Neural progenitor cell (in vitro differentiated cells): ENCODE measurements around the gene FSCN2. TPM values are rescaled to one million over a fixed set of nuclear protein-coding genes. Genes with fewer than 3 reads are reported as not detected.

Experiments used
- DNase-seq: peaks from one replicate; pipeline ENCODE4 v3.0.0-alpha.2; 2016; ENCODE audit warnings: low spot score
- H2AFZ ChIP-seq: fragments of 200-600 bp; sonication (generic); replicated peaks from 2 replicates; pipeline ENCODE4 v1.6.1; 2016; ENCODE audit warnings: antibody characterized with exemption
- H3F3A ChIP-seq: fragments of 200-600 bp; sonication (generic); 2 replicates; pipeline ENCODE4 v1.6.1; 2016; ENCODE audit warnings: antibody characterized with exemption, low read depth
- H3K27ac ChIP-seq: fragments of 200-600 bp; sonication (generic); 2 replicates; pipeline ENCODE4 v1.5.1; 2016; ENCODE audit warnings: mild to moderate bottlenecking
- H3K27me3 ChIP-seq: fragments of 200-600 bp; sonication (generic); 2 replicates; pipeline ENCODE4 v1.6.1; 2016; ENCODE audit warnings: mild to moderate bottlenecking, moderate library complexity
- H3K36me3 ChIP-seq: fragments of 200-600 bp; sonication (generic); 2 replicates; pipeline ENCODE4 v1.5.1; 2016
- H3K4me1 ChIP-seq: fragments of 200-600 bp; sonication (generic); 2 replicates; pipeline ENCODE4 v1.6.1; 2016; ENCODE audit warnings: mixed run types
- H3K4me2 ChIP-seq: fragments of 200-600 bp; sonication (generic); 2 replicates; pipeline ENCODE4 v1.6.1; 2016
- H3K4me3 ChIP-seq: fragments of 200-600 bp; sonication (generic); 2 replicates; pipeline ENCODE4 v1.5.1; 2016
- H3K79me2 ChIP-seq: fragments of 200-600 bp; sonication (generic); 2 replicates; pipeline ENCODE4 v1.6.1; 2016; ENCODE audit warnings: low read depth
- H3K9ac ChIP-seq: fragments of 200-600 bp; sonication (generic); 2 replicates; pipeline ENCODE4 v1.6.1; 2016
- H3K9me3 ChIP-seq: fragments of 200-600 bp; sonication (generic); 2 replicates; pipeline ENCODE4 v1.5.1; 2016; ENCODE audit warnings: low read depth
- H4K20me1 ChIP-seq: fragments of 200-600 bp; sonication (generic); 2 replicates; pipeline ENCODE4 v1.6.1; 2016; ENCODE audit warnings: low read depth
- H3K27ac Mint-ChIP-seq: 3 replicates; pipeline ENCODE4 v1.8.0; 2021; ENCODE audit warnings: mixed read lengths
- H3K27me3 Mint-ChIP-seq: 2 replicates; pipeline ENCODE4 v1.8.0; 2022; ENCODE audit warnings: low read depth, mild to moderate bottlenecking, inconsistent platforms, moderate library complexity, mixed read lengths; ENCODE audit not compliant: insufficient read depth
- H3K36me3 Mint-ChIP-seq: 3 replicates; pipeline ENCODE4 v1.8.0; 2021; ENCODE audit warnings: mixed read lengths
- H3K4me1 Mint-ChIP-seq: 3 replicates; pipeline ENCODE4 v1.8.0; 2021; ENCODE audit warnings: mixed read lengths
- H3K4me3 Mint-ChIP-seq: 3 replicates; pipeline ENCODE4 v1.8.0; 2021; ENCODE audit warnings: mild to moderate bottlenecking, moderate library complexity, mixed read lengths
- H3K9me3 Mint-ChIP-seq: 3 replicates; pipeline ENCODE4 v1.8.0; 2020; ENCODE audit warnings: mixed read lengths
- EZH2 ChIP-seq: fragments of 200-600 bp; sonication (generic); IDR thresholded peaks from 2 replicates; pipeline ENCODE4 v1.6.1; 2017; ENCODE audit warnings: antibody characterized with exemption, mild to moderate bottlenecking, moderate library complexity
- EZH2phosphoT487 ChIP-seq: fragments of 200-600 bp; sonication (generic); IDR thresholded peaks from 2 replicates; pipeline ENCODE4 v1.6.1; 2017; ENCODE audit warnings: antibody characterized with exemption
- total RNA-seq: library from RNA; depleted of rRNA; stranded (reverse); fragments of >200 nt; gene quantifications from 2 replicates; pipeline ENCODE4 v1.2.3, GENCODE V29; 2015; ENCODE audit warnings: low replicate concordance
- TF ChIP-seq, protein P1 (sequence below): fragments of 200-600 bp; sonication (generic); IDR thresholded peaks from 2 replicates; pipeline ENCODE4 v1.5.1; 2017; ENCODE audit warnings: antibody characterized with exemption, mild to moderate bottlenecking

Gene FSCN2
- total RNA-seq, 1 donor from 2014 or later, result not detected

DNA sequence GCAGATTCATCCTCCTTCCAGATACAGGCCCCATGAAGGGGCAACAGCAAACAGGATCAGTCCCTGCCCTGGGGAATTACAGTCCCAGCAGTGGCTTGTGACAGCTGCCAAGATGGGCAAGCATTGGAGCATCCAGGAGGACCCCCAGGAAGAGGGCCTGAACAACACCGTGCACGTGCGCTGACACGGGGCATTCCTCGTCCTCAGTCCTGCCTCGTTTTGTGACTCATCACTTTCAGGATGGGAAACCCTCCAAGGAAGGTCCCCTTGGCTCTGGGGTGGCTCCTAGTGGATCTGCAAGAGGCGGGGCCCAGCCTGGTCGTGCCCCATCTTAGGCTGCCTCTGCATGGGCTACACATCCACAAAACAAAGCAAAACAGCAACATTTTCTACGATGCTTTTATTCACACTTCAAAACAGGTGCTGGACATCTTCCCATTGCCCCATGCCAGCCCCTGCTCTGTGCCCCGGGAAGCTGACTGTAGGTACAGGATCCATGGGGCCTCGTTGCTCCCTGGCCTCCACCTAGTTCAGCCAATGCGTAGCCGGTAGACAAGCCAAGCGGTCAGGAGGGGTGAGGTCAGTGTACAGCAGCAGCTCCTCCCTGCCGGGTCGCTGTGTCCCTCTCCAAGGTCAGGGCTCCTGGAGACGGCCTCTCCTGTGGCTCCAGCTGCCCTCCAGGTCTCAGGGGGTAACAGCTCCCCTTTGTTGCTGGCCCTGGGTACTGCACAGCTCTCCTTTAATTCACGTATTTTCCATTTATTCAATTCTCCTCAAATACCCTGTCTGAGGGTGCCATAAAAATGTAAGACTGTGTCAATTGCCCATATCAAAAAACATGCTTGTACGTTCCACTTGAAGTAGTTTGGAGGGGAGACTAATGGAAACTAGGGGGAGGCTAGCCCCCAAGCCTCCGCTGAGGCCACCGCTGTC is 47.8 kb upstream of the FSCN2 start:
- Histone ChIP-seq H4K20me1 (no peaks in the 10 kb centered on the region), H3K4me3 (no peak overlapping the region), H3K27ac (no peak overlapping the region), H2AFZ (no peak overlapping the region), H3K79me2 (no peaks in the 10 kb centered on the region), H3K9me3 (no peaks in the 10 kb centered on the region), H3K4me1 (peaks cover 10% of the 10 kb centered on the region), H3F3A (peaks cover 12% of the 10 kb centered on the region), H3K36me3 (no peaks in the 10 kb centered on the region), H3K9ac (no peak overlapping the region), H3K27me3 (peaks cover 50% of the 10 kb centered on the region), H3K4me2 (no peak overlapping the region)
- H3K27me3 Mint-ChIP-seq, result peaks cover 19% of the 10 kb centered on the region
- H3K36me3 Mint-ChIP-seq, result no peaks in the 10 kb centered on the region
- H3K4me1 Mint-ChIP-seq, result peaks cover 58% of the 10 kb centered on the region
- DNase-seq, result no peak
- peak overlapping the region; percentile 21 for H3K27ac Mint-ChIP-seq
- H3K9me3 Mint-ChIP-seq, result peaks cover 3% of the 10 kb centered on the region
- peak overlapping the region; percentile 60 for H3K4me3 Mint-ChIP-seq
- TF ChIP-seq EZH2 (no peak), EZH2phosphoT487 (no peak)
- TF ChIP-seq, protein P1, sequence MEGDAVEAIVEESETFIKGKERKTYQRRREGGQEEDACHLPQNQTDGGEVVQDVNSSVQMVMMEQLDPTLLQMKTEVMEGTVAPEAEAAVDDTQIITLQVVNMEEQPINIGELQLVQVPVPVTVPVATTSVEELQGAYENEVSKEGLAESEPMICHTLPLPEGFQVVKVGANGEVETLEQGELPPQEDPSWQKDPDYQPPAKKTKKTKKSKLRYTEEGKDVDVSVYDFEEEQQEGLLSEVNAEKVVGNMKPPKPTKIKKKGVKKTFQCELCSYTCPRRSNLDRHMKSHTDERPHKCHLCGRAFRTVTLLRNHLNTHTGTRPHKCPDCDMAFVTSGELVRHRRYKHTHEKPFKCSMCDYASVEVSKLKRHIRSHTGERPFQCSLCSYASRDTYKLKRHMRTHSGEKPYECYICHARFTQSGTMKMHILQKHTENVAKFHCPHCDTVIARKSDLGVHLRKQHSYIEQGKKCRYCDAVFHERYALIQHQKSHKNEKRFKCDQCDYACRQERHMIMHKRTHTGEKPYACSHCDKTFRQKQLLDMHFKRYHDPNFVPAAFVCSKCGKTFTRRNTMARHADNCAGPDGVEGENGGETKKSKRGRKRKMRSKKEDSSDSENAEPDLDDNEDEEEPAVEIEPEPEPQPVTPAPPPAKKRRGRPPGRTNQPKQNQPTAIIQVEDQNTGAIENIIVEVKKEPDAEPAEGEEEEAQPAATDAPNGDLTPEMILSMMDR, result no peak

DNA sequence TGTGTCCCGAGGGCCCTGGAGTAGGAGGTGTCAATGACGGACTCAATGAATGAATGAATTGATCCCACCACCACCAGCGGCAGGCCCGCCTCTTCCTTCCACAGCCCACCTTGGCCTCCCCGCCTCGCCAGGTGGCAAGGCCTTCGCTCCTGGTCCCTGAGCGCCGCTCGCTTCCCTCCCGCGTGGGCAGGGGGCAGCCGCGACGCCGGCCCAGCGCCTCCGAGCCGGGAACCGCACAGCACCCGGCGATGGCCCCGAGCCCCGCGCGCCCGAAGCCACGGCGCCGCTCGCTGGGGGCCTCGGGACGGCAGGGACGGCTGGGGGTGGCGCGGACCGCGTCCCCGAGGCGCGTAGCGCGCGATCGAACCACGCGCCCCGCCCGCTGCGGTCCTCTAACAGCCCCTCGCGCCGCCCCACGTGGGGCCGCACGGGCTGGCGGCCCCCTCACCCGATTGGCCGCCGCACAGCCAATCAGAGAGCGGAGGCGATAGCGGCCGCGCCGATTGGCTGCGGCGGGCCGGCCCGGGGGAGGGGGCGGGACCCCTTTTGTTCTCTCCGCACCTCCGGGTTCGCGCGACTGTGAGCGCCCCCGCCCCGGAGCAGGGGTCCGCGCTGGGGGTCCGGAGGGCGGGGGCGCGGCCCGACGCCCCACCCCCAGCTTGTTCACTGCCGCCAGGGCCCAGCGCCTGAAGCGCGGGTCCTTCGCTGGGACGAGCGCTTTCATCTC is 46.9 kb upstream of the FSCN2 start:
- H3K9me3 ChIP-seq, result no peaks in the 10 kb centered on the region
- peaks cover 10% of the 10 kb centered on the region for H3K4me1 ChIP-seq
- H3K4me2 ChIP-seq, result peak overlapping the region; percentile 73
- DNase-seq, result peak; percentile 87
- Mint-ChIP-seq H3K4me1 (peaks cover 59% of the 10 kb centered on the region), H3K27me3 (peaks cover 24% of the 10 kb centered on the region), H3K36me3 (no peaks in the 10 kb centered on the region), H3K9me3 (peaks cover 3% of the 10 kb centered on the region), H3K27ac (no peak overlapping the region), H3K4me3 (peak overlapping the region; percentile 77)
- no peaks in the 10 kb centered on the region for H3K36me3 ChIP-seq
- no peak overlapping the region for H3K9ac ChIP-seq
- H3F3A ChIP-seq, result peaks cover 16% of the 10 kb centered on the region
- H3K79me2 ChIP-seq, result no peaks in the 10 kb centered on the region
- peak overlapping the region; percentile 36 for H3K4me3 ChIP-seq
- H4K20me1 ChIP-seq, result no peaks in the 10 kb centered on the region
- H3K27me3 ChIP-seq, result peaks cover 58% of the 10 kb centered on the region
- no peak overlapping the region for H2AFZ ChIP-seq
- TF ChIP-seq, protein P1, result no peak
- TF ChIP-seq EZH2phosphoT487, result no peak
- no peak for TF ChIP-seq EZH2
- H3K27ac ChIP-seq, result no peak overlapping the region

DNA sequence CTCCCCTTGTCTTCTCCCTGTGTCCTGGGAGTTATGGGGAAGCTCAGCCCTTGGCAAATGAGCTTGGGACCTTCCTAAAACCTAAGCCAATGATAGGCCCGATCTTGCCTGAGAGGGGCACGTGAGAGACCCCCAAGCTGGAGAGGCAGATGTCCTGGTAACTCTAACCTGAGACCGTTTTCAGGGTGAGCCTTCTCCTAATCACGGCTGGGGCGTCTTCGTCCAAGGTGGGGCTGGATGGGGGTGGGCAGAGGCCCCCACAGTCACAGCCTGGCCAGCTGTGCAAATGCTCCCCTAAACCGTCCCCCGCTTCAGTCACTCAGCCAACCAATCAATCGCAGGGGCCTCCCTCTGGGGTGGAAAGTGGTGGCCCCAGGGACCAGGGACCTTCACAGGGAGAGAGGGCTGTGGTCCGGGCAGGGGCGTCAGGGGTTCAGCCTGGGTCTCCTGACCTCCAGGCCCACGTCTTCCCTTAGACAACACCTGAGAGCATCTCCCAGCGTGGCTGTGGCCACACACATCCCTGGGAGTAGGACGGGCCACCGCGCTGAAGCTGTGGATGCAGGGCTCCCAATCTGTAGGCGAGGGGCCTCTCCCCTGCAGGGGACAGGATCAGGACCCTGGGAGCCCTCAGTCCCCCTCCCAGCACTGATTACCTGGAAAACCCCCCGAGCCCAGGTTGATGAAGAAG is 46.2 kb upstream of the FSCN2 start:
- H3K4me3 Mint-ChIP-seq, result peak overlapping the region; percentile 77
- DNase-seq, result no peak
- peak overlapping the region; percentile 36 for H3K4me3 ChIP-seq
- H3K4me1 Mint-ChIP-seq, result peaks cover 60% of the 10 kb centered on the region
- no peak overlapping the region for H3K27ac ChIP-seq
- H3K4me2 ChIP-seq, result peak overlapping the region; percentile 73
- H4K20me1 ChIP-seq, result no peaks in the 10 kb centered on the region
- peak overlapping the region; percentile 60 for H3K27ac Mint-ChIP-seq
- no peak overlapping the region for H3K9ac ChIP-seq
- no peaks in the 10 kb centered on the region for H3K9me3 ChIP-seq
- H3K36me3 ChIP-seq, result no peaks in the 10 kb centered on the region
- peaks cover 10% of the 10 kb centered on the region for H3K4me1 ChIP-seq
- H3F3A ChIP-seq, result peaks cover 22% of the 10 kb centered on the region
- peaks cover 19% of the 10 kb centered on the region for H3K27me3 Mint-ChIP-seq
- no peak overlapping the region for H2AFZ ChIP-seq
- peaks cover 2% of the 10 kb centered on the region for H3K9me3 Mint-ChIP-seq
- no peak for TF ChIP-seq EZH2
- TF ChIP-seq, protein P1, result no peak
- no peak for TF ChIP-seq EZH2phosphoT487
- H3K27me3 ChIP-seq, result peaks cover 65% of the 10 kb centered on the region
- H3K36me3 Mint-ChIP-seq, result no peaks in the 10 kb centered on the region
- no peaks in the 10 kb centered on the region for H3K79me2 ChIP-seq
